Suppressor macrophage treated with lipopolysaccharide for 1 hour (primary cell): ENCODE data around the gene OTOGL.
"Not testable (repeated sequence)": the region's sequence is repeated elsewhere in the genome, so short reads cannot be mapped to it uniquely, and the experiment has no call there.

Source experiments
- DNase-seq, 3 donors: peaks; one replicate each; pipeline ENCODE4 v3.0.0-alpha.2; 2020 to 2022

The OTOGL gene

GRCh38 chr12:80227904-80228303, 128.6 kb downstream of the OTOGL start:
- not testable (repeated sequence) for DNase-seq

- DNase-seq: no peak
Observed at GRCh38 chr12:80230068-80230467, 130.7 kb downstream of the OTOGL start.

GRCh38 chr12:80232837-80233236, 133.5 kb downstream of the OTOGL start:
- DNase-seq: no peak

GRCh38 chr12:80233926-80234325, 134.6 kb downstream of the OTOGL start:
- DNase-seq: no peak

- DNase-seq: no peak
Observed at GRCh38 chr12:80234667-80235066, 135.3 kb downstream of the OTOGL start.

GRCh38 chr12:80235944-80236343, 136.6 kb downstream of the OTOGL start:
- no peak for DNase-seq

GRCh38 chr12:80239867-80240266, 140.5 kb downstream of the OTOGL start:
- no peak for DNase-seq

- no peak for DNase-seq
Observed at GRCh38 chr12:80241576-80242273, 142.4 kb downstream of the OTOGL start.

GRCh38 chr12:80242321-80242720, 143.0 kb downstream of the OTOGL start:
- DNase-seq: no peak

- DNase-seq: not testable (repeated sequence)
Observed at GRCh38 chr12:80249581-80249980, 150.2 kb downstream of the OTOGL start.

- DNase-seq: no peak
Observed at GRCh38 chr12:80257920-80258319, 158.6 kb downstream of the OTOGL start.

- no peak for DNase-seq
Observed at GRCh38 chr12:80260269-80260668, 160.9 kb downstream of the OTOGL start.

GRCh38 chr12:80261403-80261802, 162.1 kb downstream of the OTOGL start:
- DNase-seq: no peak

- DNase-seq: no peak
Observed at GRCh38 chr12:80262346-80262745, 163.0 kb downstream of the OTOGL start.

GRCh38 chr12:80262771-80263170, 163.4 kb downstream of the OTOGL start:
- no peak for DNase-seq

GRCh38 chr12:80264386-80264785, 165.0 kb downstream of the OTOGL start:
- DNase-seq: no peak

- DNase-seq: no peak
Observed at GRCh38 chr12:80264891-80265290, 165.6 kb downstream of the OTOGL start.

GRCh38 chr12:80268924-80269749, 169.8 kb downstream of the OTOGL start:
- peak in 2 of 3 donors; percentile 2 to 19 for DNase-seq

- DNase-seq: peak; percentile 41 to 63 (median 46)
Observed at GRCh38 chr12:80269803-80270552, 170.6 kb downstream of the OTOGL start.

GRCh38 chr12:80271780-80272179, 172.4 kb downstream of the OTOGL start:
- DNase-seq: no peak

GRCh38 chr12:80272387-80272915, 173.1 kb downstream of the OTOGL start:
- no peak for DNase-seq

GRCh38 chr12:80273144-80273543, 173.8 kb downstream of the OTOGL start:
- DNase-seq: no peak

GRCh38 chr12:80277732-80278131, 178.4 kb downstream of the OTOGL start:
- no peak for DNase-seq
